ENCODE results near the gene PCDHB1. TPM values are rescaled to one million over a fixed set of nuclear protein-coding genes. Genes with fewer than 3 reads are reported as not detected.
"Not testable (repeated sequence)": the region's sequence is repeated elsewhere in the genome, so short reads cannot be mapped to it uniquely, and the experiment has no call there.

The PCDHB1 gene
- total RNA-seq, 1 donor from 2014 or later = not detected

DNA sequence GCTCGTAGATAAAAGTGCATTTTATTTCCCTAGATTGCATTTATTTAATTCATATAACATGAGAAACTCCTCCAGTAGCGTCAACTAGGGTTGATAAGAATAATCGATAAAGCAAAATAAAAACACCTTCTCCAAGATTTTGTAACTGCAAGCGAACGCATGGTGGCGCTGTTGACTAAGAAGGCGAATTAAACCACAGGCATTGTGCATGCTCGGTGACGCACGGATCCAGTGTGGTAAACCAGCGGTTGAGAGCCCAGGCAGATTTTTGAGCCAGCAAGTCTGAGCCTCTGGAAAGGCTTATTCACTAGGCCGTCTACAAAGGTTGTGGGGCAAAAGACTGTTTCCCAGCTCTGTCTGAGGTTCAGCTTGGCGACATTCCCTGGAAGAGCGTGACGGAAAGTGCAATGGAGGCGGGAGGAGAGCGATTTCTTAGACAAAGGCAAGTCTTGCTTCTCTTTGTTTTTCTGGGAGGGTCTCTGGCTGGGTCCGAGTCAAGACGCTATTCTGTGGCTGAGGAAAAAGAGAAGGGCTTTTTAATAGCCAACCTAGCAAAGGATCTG is 49.1 kb downstream of the PCDHB1 start, which contains the start of gene PCDHB3:
Gene PCDHB3, plus strand, starts transcription at position 231 of the 563 bp plus-strand sequence. Its CDS starts 177 bp downstream, at position 408.
- peaks cover 12% of the 10 kb centered on the region for H3K27me3 Mint-ChIP-seq (ENCODE audit: unreplicated experiment)
- peak; percentile 62 for TF ChIP-seq CTCF (IDR thresholded peaks at IDR 0.05; ENCODE audit: partially characterized antibody, unreplicated experiment)
- H3K36me3 Mint-ChIP-seq (ENCODE audit: unreplicated experiment) = peaks cover 64% of the 10 kb centered on the region
- H3K9me3 Mint-ChIP-seq (ENCODE audit: unreplicated experiment) = peaks cover 44% of the 10 kb centered on the region
- H3K4me1 Mint-ChIP-seq (ENCODE audit: low read depth, unreplicated experiment) = peaks cover 2% of the 10 kb centered on the region
- DNase-seq = peak; percentile 73
- H3K4me3 Mint-ChIP-seq (ENCODE audit: unreplicated experiment) = peak within 1 kb of the TSS; percentile 97
- peak within 1 kb of the TSS; percentile 99 for H3K27ac Mint-ChIP-seq (ENCODE audit: unreplicated experiment)

- Mint-ChIP-seq H3K27ac (ENCODE audit: unreplicated experiment) (peak overlapping the region; percentile 99), H3K36me3 (ENCODE audit: unreplicated experiment) (peaks cover 60% of the 10 kb centered on the region), H3K4me3 (ENCODE audit: unreplicated experiment) (peak overlapping the region; percentile 97)
Observed at GRCh38 chr5:141101059-141101458, 49.9 kb downstream of the PCDHB1 start.

GRCh38 chr5:141102070-141102469 is 50.9 kb downstream of the PCDHB1 start:
- H3K9me3 Mint-ChIP-seq (ENCODE audit: unreplicated experiment) = peaks cover 35% of the 10 kb centered on the region
- peaks cover 58% of the 10 kb centered on the region for H3K36me3 Mint-ChIP-seq (ENCODE audit: unreplicated experiment)
- not testable (repeated sequence) for H3K4me3 Mint-ChIP-seq (ENCODE audit: unreplicated experiment); DNase-seq; H3K4me1 Mint-ChIP-seq (ENCODE audit: low read depth, unreplicated experiment); H3K27me3 Mint-ChIP-seq (ENCODE audit: unreplicated experiment)
- H3K27ac Mint-ChIP-seq (ENCODE audit: unreplicated experiment) = peak overlapping the region; percentile 8

More at GRCh38 chr5:141101059-141101458, 49.9 kb downstream of the PCDHB1 start:
- Mint-ChIP-seq H3K27me3 (ENCODE audit: unreplicated experiment) (peaks cover 6% of the 10 kb centered on the region), H3K9me3 (ENCODE audit: unreplicated experiment) (peaks cover 37% of the 10 kb centered on the region), H3K4me1 (ENCODE audit: low read depth, unreplicated experiment) (peaks cover 2% of the 10 kb centered on the region)
- DNase-seq = no peak
- no peak for TF ChIP-seq CTCF (IDR thresholded peaks at IDR 0.05; ENCODE audit: partially characterized antibody, unreplicated experiment)

DNA sequence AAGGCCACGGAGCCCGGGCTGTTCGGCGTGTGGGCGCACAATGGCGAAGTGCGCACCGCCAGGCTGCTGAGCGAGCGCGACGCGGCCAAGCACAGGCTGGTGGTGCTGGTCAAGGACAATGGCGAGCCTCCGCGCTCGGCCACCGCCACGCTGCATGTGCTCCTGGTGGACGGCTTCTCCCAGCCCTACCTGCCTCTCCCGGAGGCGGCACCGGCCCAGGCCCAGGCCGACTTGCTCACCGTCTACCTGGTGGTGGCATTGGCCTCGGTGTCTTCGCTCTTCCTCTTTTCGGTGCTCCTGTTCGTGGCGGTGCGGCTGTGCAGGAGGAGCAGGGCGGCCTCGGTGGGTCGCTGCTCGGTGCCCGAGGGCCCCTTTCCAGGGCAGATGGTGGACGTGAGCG is 51.3 kb downstream of the PCDHB1 start:
- H3K4me3 Mint-ChIP-seq (ENCODE audit: unreplicated experiment); H3K4me1 Mint-ChIP-seq (ENCODE audit: low read depth, unreplicated experiment); DNase-seq; H3K27ac Mint-ChIP-seq (ENCODE audit: unreplicated experiment); H3K27me3 Mint-ChIP-seq (ENCODE audit: unreplicated experiment): not testable (repeated sequence)
- H3K9me3 Mint-ChIP-seq (ENCODE audit: unreplicated experiment) = peaks cover 32% of the 10 kb centered on the region
- peaks cover 58% of the 10 kb centered on the region for H3K36me3 Mint-ChIP-seq (ENCODE audit: unreplicated experiment)

DNA sequence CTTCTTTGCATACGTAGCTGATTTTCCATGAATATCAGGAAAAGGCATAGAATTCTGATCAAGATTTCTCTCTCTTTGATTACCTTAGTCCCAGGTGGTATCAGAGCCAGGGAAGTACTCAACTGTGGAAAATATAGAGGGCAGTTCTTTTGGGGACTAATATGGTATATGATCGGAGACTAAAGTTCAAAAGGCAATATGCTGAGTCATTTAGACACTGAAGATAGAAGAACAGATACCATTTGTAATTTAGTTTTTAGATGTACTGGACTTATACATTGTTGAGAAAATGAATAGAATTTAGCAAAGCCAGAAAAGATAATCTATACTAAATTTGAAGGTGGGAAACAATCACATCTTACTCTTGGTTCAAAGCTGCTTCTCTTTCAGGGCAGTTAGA is 54.2 kb downstream of the PCDHB1 start:
- no peak overlapping the region for H3K27ac Mint-ChIP-seq (ENCODE audit: unreplicated experiment)
- H3K27me3 Mint-ChIP-seq (ENCODE audit: unreplicated experiment) = peaks cover 4% of the 10 kb centered on the region
- peaks cover 53% of the 10 kb centered on the region for H3K36me3 Mint-ChIP-seq (ENCODE audit: unreplicated experiment)

More for the DNA sequence above, 54.2 kb downstream of the PCDHB1 start:
- no peak for DNase-seq
- Mint-ChIP-seq H3K4me3 (ENCODE audit: unreplicated experiment) (no peak overlapping the region), H3K9me3 (ENCODE audit: unreplicated experiment) (peaks cover 25% of the 10 kb centered on the region), H3K4me1 (ENCODE audit: low read depth, unreplicated experiment) (no peaks in the 10 kb centered on the region)
- no peak for TF ChIP-seq CTCF (IDR thresholded peaks at IDR 0.05; ENCODE audit: partially characterized antibody, unreplicated experiment)

Other genes with a start within 250 kb of the PCDHB1 start
- gene PCDHA4, start 244.3 kb upstream of the PCDHB1 start, total RNA-seq (ENCODE audit: unreplicated experiment) = 29.7 TPM
- gene PCDHA5, start 229.8 kb upstream of the PCDHB1 start, total RNA-seq (ENCODE audit: unreplicated experiment) = 11.8 TPM
- gene PCDHA6, start 223.4 kb upstream of the PCDHB1 start, total RNA-seq (ENCODE audit: unreplicated experiment) = 29.8 TPM
- gene PCDHA7, start 217.1 kb upstream of the PCDHB1 start, total RNA-seq (ENCODE audit: unreplicated experiment) = 22.9 TPM
- 14.6 TPM for gene PCDHA8, start 210.2 kb upstream of the PCDHB1 start, total RNA-seq (ENCODE audit: unreplicated experiment)
- 18.9 TPM for gene PCDHA9, start 203.0 kb upstream of the PCDHB1 start, total RNA-seq (ENCODE audit: unreplicated experiment)
- gene PCDHA10, start 195.5 kb upstream of the PCDHB1 start, total RNA-seq (ENCODE audit: unreplicated experiment) = 47.7 TPM
- 23.2 TPM for gene PCDHA11, start 182.4 kb upstream of the PCDHB1 start, total RNA-seq (ENCODE audit: unreplicated experiment)
- gene PCDHA12, start 176.1 kb upstream of the PCDHB1 start, total RNA-seq (ENCODE audit: unreplicated experiment) = 32.4 TPM
- gene PCDHA13, start 169.2 kb upstream of the PCDHB1 start, total RNA-seq (ENCODE audit: unreplicated experiment) = 10.2 TPM
- 25.2 TPM for gene PCDHAC1, start 125.1 kb upstream of the PCDHB1 start, total RNA-seq (ENCODE audit: unreplicated experiment)
- gene PCDHAC2, start 84.9 kb upstream of the PCDHB1 start, total RNA-seq (ENCODE audit: unreplicated experiment) = 6.0 TPM
- gene PCDHB2, start 43.2 kb downstream of the PCDHB1 start, total RNA-seq (ENCODE audit: unreplicated experiment) = 103 TPM
- 36.9 TPM for gene PCDHB3, start 49.1 kb downstream of the PCDHB1 start, total RNA-seq (ENCODE audit: unreplicated experiment)
- gene PCDHB4, start 70.4 kb downstream of the PCDHB1 start, total RNA-seq (ENCODE audit: unreplicated experiment) = 7.8 TPM
- gene PCDHB5, start 83.8 kb downstream of the PCDHB1 start, total RNA-seq (ENCODE audit: unreplicated experiment) = 72.2 TPM
- gene PCDHB6, start 98.7 kb downstream of the PCDHB1 start, total RNA-seq (ENCODE audit: unreplicated experiment) = 7.2 TPM
- gene PCDHB7, start 121.3 kb downstream of the PCDHB1 start, total RNA-seq (ENCODE audit: unreplicated experiment) = 3.4 TPM
- 19.8 TPM for gene PCDHB8, start 126.4 kb downstream of the PCDHB1 start, total RNA-seq (ENCODE audit: unreplicated experiment)
- gene PCDHB16, start 131.0 kb downstream of the PCDHB1 start, total RNA-seq (ENCODE audit: unreplicated experiment) = 20.1 TPM
- 12.2 TPM for gene PCDHB9, start 135.8 kb downstream of the PCDHB1 start, total RNA-seq (ENCODE audit: unreplicated experiment)
- gene PCDHB10, start 141.0 kb downstream of the PCDHB1 start, total RNA-seq (ENCODE audit: unreplicated experiment) = 17.7 TPM
- 10.6 TPM for gene PCDHB11, start 148.3 kb downstream of the PCDHB1 start, total RNA-seq (ENCODE audit: unreplicated experiment)
- 14.4 TPM for gene PCDHB12, start 157.3 kb downstream of the PCDHB1 start, total RNA-seq (ENCODE audit: unreplicated experiment)
- 12.7 TPM for gene PCDHB13, start 162.5 kb downstream of the PCDHB1 start, total RNA-seq (ENCODE audit: unreplicated experiment)
- 16.5 TPM for gene PCDHB14, start 172.0 kb downstream of the PCDHB1 start, total RNA-seq (ENCODE audit: unreplicated experiment)
- 29.5 TPM for gene PCDHB15, start 194.0 kb downstream of the PCDHB1 start, total RNA-seq (ENCODE audit: unreplicated experiment)